GM23248 (cell line): Measurements from ENCODE around the gene TENM4. TPM values are rescaled to one million over a fixed set of nuclear protein-coding genes. Genes with fewer than 3 reads are reported as not detected.
"Not testable (repeated sequence)": the region's sequence is repeated elsewhere in the genome, so short reads cannot be mapped to it uniquely, and the experiment has no call there.

ENCODE experiments used
- DNase-seq: peaks from one replicate; pipeline ENCODE4 v3.0.0-alpha.2; 2015
- H2AFZ ChIP-seq: fragments of 200-600 bp; sonication (generic); 2 replicates; pipeline ENCODE4 v1.6.1; 2016; ENCODE audit warnings: antibody characterized with exemption
- H3F3A ChIP-seq: fragments of 200-600 bp; sonication (generic); 2 replicates; pipeline ENCODE4 v1.6.1; 2016; ENCODE audit warnings: mild to moderate bottlenecking, antibody characterized with exemption, mixed run types; ENCODE audit not compliant: insufficient read depth
- H3K27ac ChIP-seq: fragments of 200-600 bp; sonication (generic); 2 replicates; pipeline ENCODE4 v1.5.1; 2016; ENCODE audit warnings: mild to moderate bottlenecking
- H3K27me3 ChIP-seq: fragments of 200-600 bp; sonication (generic); replicated peaks from 2 replicates; pipeline ENCODE4 v1.6.1; 2016; ENCODE audit warnings: mild to moderate bottlenecking; ENCODE audit not compliant: insufficient read depth
- H3K36me3 ChIP-seq: fragments of 200-600 bp; sonication (generic); 2 replicates; pipeline ENCODE4 v1.6.1; 2016; ENCODE audit warnings: low read depth, mild to moderate bottlenecking
- H3K4me1 ChIP-seq: fragments of 200-600 bp; sonication (generic); 2 replicates; pipeline ENCODE4 v1.6.1; 2016; ENCODE audit warnings: mild to moderate bottlenecking; ENCODE audit not compliant: insufficient read depth
- H3K4me2 ChIP-seq: fragments of 200-600 bp; sonication (generic); one replicate; pipeline ENCODE4 v1.6.1; 2016; ENCODE audit warnings: mild to moderate bottlenecking; ENCODE audit not compliant: unreplicated experiment
- H3K4me3 ChIP-seq: fragments of 200-600 bp; sonication (generic); 2 replicates; pipeline ENCODE4 v1.5.1; 2016; ENCODE audit warnings: mild to moderate bottlenecking
- H3K79me2 ChIP-seq: fragments of 200-600 bp; sonication (generic); 2 replicates; pipeline ENCODE4 v1.6.1; 2016; ENCODE audit warnings: mild to moderate bottlenecking; ENCODE audit not compliant: insufficient read depth
- H3K9ac ChIP-seq: fragments of 200-600 bp; sonication (generic); 2 replicates; pipeline ENCODE4 v1.6.1; 2016; ENCODE audit warnings: mild to moderate bottlenecking
- H3K9me2 ChIP-seq: fragments of 200-600 bp; sonication (generic); 2 replicates; pipeline ENCODE4 v1.6.1; 2016; ENCODE audit warnings: mixed run types, mild to moderate bottlenecking, moderate library complexity; ENCODE audit not compliant: insufficient read depth
- H3K9me3 ChIP-seq: fragments of 200-600 bp; sonication (generic); one replicate; pipeline ENCODE4 v1.6.1; 2017; ENCODE audit warnings: low read depth
- H4K20me1 ChIP-seq: fragments of 200-600 bp; sonication (generic); 2 replicates; pipeline ENCODE4 v1.6.0; 2016; ENCODE audit not compliant: insufficient read depth
- EZH2 ChIP-seq: fragments of 200-600 bp; sonication (generic); IDR thresholded peaks from 2 replicates; pipeline ENCODE4 v1.6.1; 2018; ENCODE audit warnings: antibody characterized with exemption, mild to moderate bottlenecking; ENCODE audit not compliant: insufficient read depth, poor library complexity, severe bottlenecking
- EZH2phosphoT487 ChIP-seq: fragments of 200-600 bp; sonication (generic); IDR thresholded peaks from 2 replicates; pipeline ENCODE4 v1.6.1; 2018; ENCODE audit warnings: antibody characterized with exemption, moderate library complexity, mild to moderate bottlenecking, low read depth; ENCODE audit not compliant: insufficient read depth
- WGBS, 2 experiments: methylation state at CpG; one replicate each; pipeline ENCODE4 v1.1.6; 2015 to 2017; ENCODE audit warnings: low lambda C conversion rate in 2 of 2, low coverage in 1 of 2; ENCODE audit errors: missing lambda C conversion rate in 2 of 2; 5-methylcytosine and 5-hydroxymethylcytosine counted together
- in situ Hi-C: fragments of 300-500 bp; cut with MboI; formaldehyde crosslinking; loops from 2 replicates; pipeline ENCODE4 v1.15.0; 2020
- polyA plus RNA-seq: library from polyadenylated mRNA; unstranded; fragments of >200 nt; fragmentation: Nextera tagmentation; extraction: Ambion mirVana; gene quantifications from 2 replicates; pipeline ENCODE4 v1.2.1, GENCODE V29; 2016
- total RNA-seq: library from RNA; depleted of rRNA; stranded (reverse); fragments of >200 nt; shearing (Covaris generic); gene quantifications from 2 replicates; pipeline ENCODE4 v1.2.3, GENCODE V29; 2014

Gene TENM4
- total and polyA plus RNA-seq, 2 experiments from 2014 or later = 0.11 to 0.48 TPM

GRCh38 chr11:78985663-78986062 is 455.2 kb downstream of the TENM4 start:
- no peak overlapping the region for H2AFZ ChIP-seq
- H3K4me1 ChIP-seq = no peaks in the 10 kb centered on the region
- TF ChIP-seq EZH2phosphoT487 (no peak), EZH2 (no peak)
- H3K9me3 ChIP-seq = no peaks in the 10 kb centered on the region
- no peaks in the 10 kb centered on the region for H4K20me1 ChIP-seq
- H3K4me2 ChIP-seq = no peak overlapping the region
- H3K79me2 ChIP-seq = no peaks in the 10 kb centered on the region
- H3K4me3 ChIP-seq = no peak overlapping the region
- no peaks in the 10 kb centered on the region for H3K36me3 ChIP-seq
- no peak overlapping the region for H3K27ac ChIP-seq
- WGBS, 2 experiments = 39 to 54% methylated on average over 3 of the region's 3 CpGs
- H3K27me3 ChIP-seq = no peaks in the 10 kb centered on the region
- H3K9ac ChIP-seq = no peak overlapping the region
- H3F3A ChIP-seq = no peaks in the 10 kb centered on the region
- in situ Hi-C loops = no loop called here
- no peak for DNase-seq
- no peaks in the 10 kb centered on the region for H3K9me2 ChIP-seq

- Histone ChIP-seq H3K36me3 (no peaks in the 10 kb centered on the region), H3K9ac (no peak overlapping the region), H3K4me2 (no peak overlapping the region), H3K9me3 (no peaks in the 10 kb centered on the region), H3F3A (no peaks in the 10 kb centered on the region), H3K27me3 (no peaks in the 10 kb centered on the region; the same call in 1 of the 2 replicates), H3K9me2 (no peaks in the 10 kb centered on the region), H3K79me2 (no peaks in the 10 kb centered on the region), H3K4me1 (no peaks in the 10 kb centered on the region), H3K4me3 (no peak overlapping the region), H2AFZ (no peak overlapping the region), H4K20me1 (no peaks in the 10 kb centered on the region), H3K27ac (no peak overlapping the region)
- 44 to 61% methylated on average over 4 of the region's 4 CpGs for WGBS, 2 experiments
- TF ChIP-seq EZH2 (no peak), EZH2phosphoT487 (no peak)
- DNase-seq = no peak
- in situ Hi-C loops = no loop called here
Measured at GRCh38 chr11:78982473-78982872, 458.4 kb downstream of the TENM4 start.

GRCh38 chr11:78981153-78981552 is 459.7 kb downstream of the TENM4 start:
- Histone ChIP-seq H3K9me3 (no peaks in the 10 kb centered on the region), H3F3A (no peaks in the 10 kb centered on the region), H3K27me3 (no peaks in the 10 kb centered on the region; the same call in 1 of the 2 replicates), H2AFZ (no peak overlapping the region), H3K4me3 (no peak overlapping the region), H3K27ac (no peak overlapping the region), H3K79me2 (no peaks in the 10 kb centered on the region), H3K9ac (no peak overlapping the region), H4K20me1 (no peaks in the 10 kb centered on the region), H3K4me1 (no peaks in the 10 kb centered on the region), H3K4me2 (no peak overlapping the region), H3K36me3 (no peaks in the 10 kb centered on the region), H3K9me2 (no peaks in the 10 kb centered on the region)
- TF ChIP-seq EZH2 (no peak), EZH2phosphoT487 (no peak)
- WGBS, 2 experiments = 43 to 53% methylated on average over 3 of the region's 3 CpGs
- in situ Hi-C loops = no loop called here
- DNase-seq = no peak

DNA sequence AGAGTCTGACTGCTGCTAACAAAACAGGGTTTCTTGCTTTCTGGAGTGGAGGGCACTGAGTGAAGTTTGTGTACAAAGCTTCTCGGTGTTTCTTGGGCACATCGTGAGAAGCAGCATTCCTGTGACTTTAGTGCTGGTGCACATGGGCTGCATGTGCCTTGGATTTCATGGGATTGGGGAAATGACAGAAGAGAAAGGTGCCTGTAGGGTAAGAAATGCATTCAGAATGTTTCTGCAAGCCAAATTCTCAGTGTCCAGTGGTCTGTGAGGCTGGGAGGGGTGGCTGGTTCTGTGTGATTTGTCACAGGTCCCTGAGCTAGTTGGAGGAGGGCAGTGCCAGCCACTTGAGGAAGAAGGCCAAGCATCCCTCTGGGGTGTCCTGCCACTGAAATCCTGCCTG is 462.0 kb downstream of the TENM4 start:
- in situ Hi-C loops = no loop called here
- Histone ChIP-seq H3K9me2 (no peaks in the 10 kb centered on the region), H3K9me3 (no peaks in the 10 kb centered on the region), H3F3A (no peaks in the 10 kb centered on the region), H3K4me3 (no peak overlapping the region), H3K27me3 (no peaks in the 10 kb centered on the region; the same call in 1 of the 2 replicates), H3K4me2 (no peak overlapping the region), H4K20me1 (no peaks in the 10 kb centered on the region), H3K79me2 (no peaks in the 10 kb centered on the region), H3K9ac (no peak overlapping the region), H3K4me1 (no peaks in the 10 kb centered on the region), H3K27ac (no peak overlapping the region), H2AFZ (no peak overlapping the region), H3K36me3 (no peaks in the 10 kb centered on the region)
- TF ChIP-seq EZH2phosphoT487 (no peak), EZH2 (no peak)
- 18 to 28% methylated on average over 2 of the region's 2 CpGs for WGBS, 2 experiments
- no peak for DNase-seq

DNA sequence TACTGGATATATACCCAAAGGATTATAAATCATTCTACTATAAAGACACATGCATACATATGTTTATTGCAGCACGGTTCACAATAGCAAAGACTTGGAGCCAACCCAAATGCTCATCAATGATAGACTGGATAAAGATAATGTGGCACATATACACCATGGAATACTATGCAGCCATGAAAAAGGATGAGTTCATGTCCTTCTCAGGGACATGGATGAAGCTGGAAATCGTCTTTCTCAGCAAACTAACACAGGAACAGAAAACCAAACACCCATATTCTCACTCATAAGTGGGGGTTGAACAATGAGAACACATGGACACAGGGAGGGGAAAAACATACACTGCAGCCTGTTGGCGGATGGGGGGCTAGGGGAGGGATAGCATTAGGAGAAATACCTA is 463.0 kb downstream of the TENM4 start:
- H4K20me1 ChIP-seq, H3K4me3 ChIP-seq, H3K9me3 ChIP-seq, H3K9me2 ChIP-seq, H3K36me3 ChIP-seq, H2AFZ ChIP-seq, DNase-seq, H3F3A ChIP-seq, H3K9ac ChIP-seq, H3K4me1 ChIP-seq, H3K4me2 ChIP-seq, in situ Hi-C loops, H3K27me3 ChIP-seq, H3K79me2 ChIP-seq, H3K27ac ChIP-seq: not testable (repeated sequence)
- WGBS, 2 experiments = 23 to 32% methylated on average over 3 of the region's 3 CpGs
